SJSA1 (cell line): ENCODE results near the gene C11orf21. TPM values are rescaled to one million over a fixed set of nuclear protein-coding genes. Genes with fewer than 3 reads are reported as not detected.

Source experiments
- DNase-seq, 2 experiments: peaks; one replicate each; pipeline ENCODE4 v3.0.0-alpha.2; 2015 to 2020; ENCODE audit warnings: low spot score in 2 of 2, low read depth in 1 of 2
- H3K27ac ChIP-seq: fragments of 250-450 bp; sonication (Bioruptor Pico); 2 replicates; pipeline ENCODE4 v1.5.1; 2020; ENCODE audit warnings: mild to moderate bottlenecking, moderate library complexity
- H3K27me3 ChIP-seq: fragments of 250-450 bp; sonication (Bioruptor Pico); replicated peaks from 2 replicates; pipeline ENCODE4 v1.5.1; 2020; ENCODE audit warnings: mild to moderate bottlenecking, moderate library complexity
- H3K36me3 ChIP-seq: fragments of 250-450 bp; sonication (Bioruptor Pico); 2 replicates; pipeline ENCODE4 v1.5.1; 2020; ENCODE audit warnings: mild to moderate bottlenecking
- H3K4me1 ChIP-seq: fragments of 250-450 bp; sonication (Bioruptor Pico); replicated peaks from 2 replicates; pipeline ENCODE4 v1.6.1; 2021; ENCODE audit warnings: mild to moderate bottlenecking
- H3K4me3 ChIP-seq: fragments of 250-450 bp; sonication (Bioruptor Pico); 2 replicates; pipeline ENCODE4 v1.5.1; 2020; ENCODE audit warnings: mild to moderate bottlenecking
- H3K9me3 ChIP-seq: fragments of 250-450 bp; sonication (Bioruptor Pico); replicated peaks from 2 replicates; pipeline ENCODE4 v1.5.1; 2020; ENCODE audit warnings: mild to moderate bottlenecking
- total RNA-seq: library from RNA; depleted of rRNA; stranded (reverse); fragments of >200 nt; shearing (Covaris generic); gene quantifications from 2 replicates; pipeline ENCODE4 v1.2.3, GENCODE V29; 2014

The C11orf21 gene
- total RNA-seq, 1 experiment from 2014 or later: 0.11 TPM

DNA sequence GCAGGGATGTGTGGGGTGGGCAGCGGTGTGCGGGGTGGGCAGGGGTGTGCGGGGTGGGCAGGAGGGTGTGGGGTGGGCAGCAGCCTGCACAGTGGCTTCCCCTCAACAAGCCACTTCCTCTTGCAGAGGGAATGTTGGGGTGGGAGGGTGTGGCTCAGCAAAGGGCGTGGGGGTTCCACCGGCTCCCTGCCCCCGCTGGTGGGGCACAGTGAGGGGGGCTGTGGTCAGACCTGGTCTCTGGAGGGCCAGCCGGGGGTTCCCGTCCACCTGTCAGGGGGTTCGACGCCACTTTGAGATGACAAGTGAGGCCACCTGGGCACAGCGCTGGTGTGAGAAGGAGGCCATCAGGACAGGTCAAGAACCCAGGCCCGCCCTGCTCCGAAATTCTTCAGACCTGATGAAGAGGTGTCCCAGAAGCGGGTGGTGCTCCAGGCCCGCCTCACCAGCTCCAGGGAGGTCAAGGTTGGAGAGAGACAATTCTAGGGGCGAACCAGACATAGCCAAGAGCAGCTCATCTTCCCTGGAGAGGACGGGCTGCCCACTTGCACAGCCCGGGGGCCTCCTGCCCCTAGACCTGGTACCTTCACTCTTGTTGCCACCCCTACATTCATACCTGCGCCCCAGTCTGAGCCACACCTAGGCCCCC is 1.3 kb downstream of the C11orf21 start:
- DNase-seq: no peak
- Histone ChIP-seq H3K27me3 (no peaks in the 10 kb centered on the region), H3K36me3 (no peaks in the 10 kb centered on the region), H3K4me1 (peaks cover 34% of the 10 kb centered on the region), H3K27ac (no peak overlapping the region), H3K9me3 (no peaks in the 10 kb centered on the region), H3K4me3 (no peak overlapping the region)

DNA sequence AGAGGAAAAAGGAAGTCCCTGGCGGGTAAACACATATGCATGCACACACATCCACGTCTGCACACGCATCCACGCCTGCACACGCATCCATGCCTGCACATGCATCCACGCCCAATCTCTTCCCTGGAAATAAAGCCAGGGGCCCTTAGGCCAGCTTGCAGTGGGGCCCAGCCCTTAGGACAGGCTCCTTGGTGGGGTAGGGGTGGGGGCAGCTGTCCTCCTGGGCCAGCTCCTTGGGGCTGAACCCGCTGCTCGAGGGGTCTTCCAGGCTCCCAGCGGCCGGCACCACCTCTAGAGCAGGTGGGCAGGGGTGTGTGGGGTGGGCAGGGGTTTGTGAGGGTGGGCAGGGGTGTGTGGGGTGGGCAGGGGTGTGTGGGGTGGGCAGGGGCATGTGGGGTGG is 1.9 kb downstream of the C11orf21 start:
- Histone ChIP-seq H3K9me3 (no peaks in the 10 kb centered on the region), H3K27me3 (no peaks in the 10 kb centered on the region), H3K4me1 (peaks cover 28% of the 10 kb centered on the region), H3K27ac (no peak overlapping the region), H3K36me3 (no peaks in the 10 kb centered on the region), H3K4me3 (no peak overlapping the region)
- DNase-seq: no peak

- H3K4me1 ChIP-seq: peaks cover 21% of the 10 kb centered on the region
- H3K4me3 ChIP-seq: no peak overlapping the region
- H3K36me3 ChIP-seq: no peaks in the 10 kb centered on the region
- H3K9me3 ChIP-seq: no peaks in the 10 kb centered on the region
- peak in 1 of 2 experiments; percentile 50 for DNase-seq
- H3K27me3 ChIP-seq: no peaks in the 10 kb centered on the region
- H3K27ac ChIP-seq: no peak overlapping the region
Observed at GRCh38 chr11:2298795-2299761, 2.6 kb downstream of the C11orf21 start.

DNA sequence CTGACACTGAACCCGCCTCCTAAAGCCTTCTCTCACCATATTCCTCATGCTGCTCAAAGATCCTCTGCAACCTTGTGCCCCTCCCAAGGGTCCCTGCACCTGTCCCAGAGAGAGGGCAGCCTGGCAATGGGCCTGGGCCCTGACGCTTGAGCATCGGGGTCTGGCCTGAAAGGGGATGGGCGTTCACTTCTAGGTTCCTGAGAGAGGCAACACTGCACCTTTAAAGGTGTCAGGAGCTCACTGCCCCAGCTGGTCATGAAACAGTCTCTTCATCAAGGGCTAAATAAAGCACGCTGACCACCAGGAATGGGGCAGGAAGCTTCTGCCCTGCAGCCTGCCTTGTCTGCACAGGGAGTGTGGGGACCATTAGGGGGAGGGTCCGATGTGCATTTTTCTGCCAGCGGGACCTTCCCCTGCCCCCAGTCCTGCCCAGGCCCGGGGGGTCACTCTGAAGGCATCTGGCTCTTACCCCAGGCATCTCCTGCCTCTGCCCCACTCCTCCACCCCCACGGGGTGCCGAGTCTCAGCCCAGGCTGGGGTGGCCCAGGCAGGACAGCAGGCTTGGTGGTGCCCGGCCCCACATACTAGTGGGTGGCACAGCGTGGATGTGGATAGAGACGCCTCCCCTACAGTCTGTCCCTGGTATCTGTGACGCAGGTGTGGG is 3.5 kb downstream of the C11orf21 start:
- DNase-seq: peak in 1 of 2 experiments; percentile 40
- peaks cover 16% of the 10 kb centered on the region for H3K4me1 ChIP-seq

DNA sequence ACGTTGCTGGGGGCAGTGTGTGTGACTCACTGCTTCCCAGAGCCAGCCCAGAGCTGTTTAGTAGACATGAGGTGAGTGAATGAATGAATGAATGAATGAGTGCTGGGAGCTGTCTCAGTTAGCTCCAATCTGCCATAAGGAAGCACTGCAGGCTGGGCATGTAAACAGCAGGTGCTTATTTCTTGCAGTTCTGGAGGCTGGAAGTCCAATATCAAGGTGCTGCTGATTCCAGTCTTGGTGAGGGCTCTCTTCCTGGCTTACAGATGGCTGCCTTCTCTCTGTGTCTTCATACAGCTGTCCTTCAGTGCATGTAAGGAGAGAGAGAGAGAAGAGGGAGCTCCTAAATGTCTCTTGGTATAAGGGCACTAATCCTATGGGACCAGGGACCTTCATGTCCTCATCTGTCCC is 4.1 kb downstream of the C11orf21 start:
- no peak overlapping the region for H3K27ac ChIP-seq
- peaks cover 12% of the 10 kb centered on the region for H3K4me1 ChIP-seq
- no peaks in the 10 kb centered on the region for H3K36me3 ChIP-seq
- H3K9me3 ChIP-seq: no peaks in the 10 kb centered on the region
- no peak overlapping the region for H3K4me3 ChIP-seq
- H3K27me3 ChIP-seq: no peaks in the 10 kb centered on the region
- no peak for DNase-seq

More for the DNA sequence above, 3.5 kb downstream of the C11orf21 start:
- no peaks in the 10 kb centered on the region for H3K27me3 ChIP-seq
- no peaks in the 10 kb centered on the region for H3K36me3 ChIP-seq
- no peaks in the 10 kb centered on the region for H3K9me3 ChIP-seq
- H3K4me3 ChIP-seq: no peak overlapping the region
- H3K27ac ChIP-seq: no peak overlapping the region

GRCh38 chr11:2296913-2297622 is 4.7 kb downstream of the C11orf21 start:
- DNase-seq: peak in 1 of 2 experiments; percentile 43
- no peaks in the 10 kb centered on the region for H3K27me3 ChIP-seq
- no peaks in the 10 kb centered on the region for H3K9me3 ChIP-seq
- no peaks in the 10 kb centered on the region for H3K36me3 ChIP-seq
- H3K27ac ChIP-seq: no peak overlapping the region
- H3K4me1 ChIP-seq: peaks cover 7% of the 10 kb centered on the region
- H3K4me3 ChIP-seq: no peak overlapping the region

DNA sequence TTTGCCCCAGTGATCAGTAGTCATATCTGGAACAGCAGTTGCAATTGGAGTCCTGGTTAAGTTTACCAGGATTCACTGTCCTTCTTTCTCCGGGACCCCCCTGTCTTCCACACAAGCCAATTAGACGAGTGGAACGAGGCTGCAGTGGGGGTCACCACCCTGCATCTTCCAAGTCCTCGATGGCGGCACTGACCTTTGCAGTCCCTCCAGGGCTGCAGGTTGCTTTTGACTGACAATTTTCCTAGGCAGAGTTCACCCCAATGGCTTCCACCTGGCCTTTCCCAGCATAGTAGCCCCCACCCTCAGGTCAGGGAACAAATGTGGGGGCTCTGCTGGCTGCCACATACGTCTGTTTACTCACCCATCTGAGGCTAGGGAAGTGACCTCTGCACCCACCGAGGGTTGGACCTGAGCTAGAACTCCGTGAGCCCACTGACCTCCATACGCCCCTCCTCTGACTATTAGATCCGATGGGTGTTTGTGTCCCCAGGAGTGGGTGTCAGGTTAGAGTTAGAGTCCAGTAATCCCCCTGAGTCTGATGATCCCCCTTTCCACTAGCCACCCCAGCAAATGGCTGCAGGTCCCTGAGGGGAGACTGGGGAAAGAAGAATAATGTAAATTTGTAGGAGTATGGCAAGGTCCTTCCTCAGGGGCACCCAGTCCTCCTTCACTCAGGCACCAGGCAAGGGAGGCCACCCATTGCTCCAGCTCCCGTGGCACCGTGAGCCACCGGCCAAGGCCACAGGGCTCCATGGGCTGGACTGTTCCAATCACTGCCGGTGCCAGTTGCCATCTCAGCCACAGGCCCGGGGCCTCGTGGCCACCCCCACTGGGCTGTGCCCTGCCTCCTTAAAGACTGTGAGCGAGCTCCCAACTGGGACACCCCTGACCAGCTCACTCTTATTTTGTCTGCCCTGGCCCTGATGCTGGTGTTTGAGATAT is 5.5 kb downstream of the C11orf21 start:
- Histone ChIP-seq H3K9me3 (no peaks in the 10 kb centered on the region), H3K4me1 (no peaks in the 10 kb centered on the region), H3K27me3 (no peaks in the 10 kb centered on the region), H3K27ac (no peak overlapping the region), H3K36me3 (no peaks in the 10 kb centered on the region), H3K4me3 (no peak overlapping the region)
- peak in 1 of 2 experiments; percentile 36 for DNase-seq

- H3K27me3 ChIP-seq: no peaks in the 10 kb centered on the region
- no peaks in the 10 kb centered on the region for H3K4me1 ChIP-seq
- peak in 1 of 2 experiments; percentile 45 for DNase-seq
- H3K36me3 ChIP-seq: no peaks in the 10 kb centered on the region
- H3K9me3 ChIP-seq: no peaks in the 10 kb centered on the region
- no peak overlapping the region for H3K27ac ChIP-seq
- H3K4me3 ChIP-seq: no peak overlapping the region
Observed at GRCh38 chr11:2294926-2295290, 6.8 kb downstream of the C11orf21 start.

DNA sequence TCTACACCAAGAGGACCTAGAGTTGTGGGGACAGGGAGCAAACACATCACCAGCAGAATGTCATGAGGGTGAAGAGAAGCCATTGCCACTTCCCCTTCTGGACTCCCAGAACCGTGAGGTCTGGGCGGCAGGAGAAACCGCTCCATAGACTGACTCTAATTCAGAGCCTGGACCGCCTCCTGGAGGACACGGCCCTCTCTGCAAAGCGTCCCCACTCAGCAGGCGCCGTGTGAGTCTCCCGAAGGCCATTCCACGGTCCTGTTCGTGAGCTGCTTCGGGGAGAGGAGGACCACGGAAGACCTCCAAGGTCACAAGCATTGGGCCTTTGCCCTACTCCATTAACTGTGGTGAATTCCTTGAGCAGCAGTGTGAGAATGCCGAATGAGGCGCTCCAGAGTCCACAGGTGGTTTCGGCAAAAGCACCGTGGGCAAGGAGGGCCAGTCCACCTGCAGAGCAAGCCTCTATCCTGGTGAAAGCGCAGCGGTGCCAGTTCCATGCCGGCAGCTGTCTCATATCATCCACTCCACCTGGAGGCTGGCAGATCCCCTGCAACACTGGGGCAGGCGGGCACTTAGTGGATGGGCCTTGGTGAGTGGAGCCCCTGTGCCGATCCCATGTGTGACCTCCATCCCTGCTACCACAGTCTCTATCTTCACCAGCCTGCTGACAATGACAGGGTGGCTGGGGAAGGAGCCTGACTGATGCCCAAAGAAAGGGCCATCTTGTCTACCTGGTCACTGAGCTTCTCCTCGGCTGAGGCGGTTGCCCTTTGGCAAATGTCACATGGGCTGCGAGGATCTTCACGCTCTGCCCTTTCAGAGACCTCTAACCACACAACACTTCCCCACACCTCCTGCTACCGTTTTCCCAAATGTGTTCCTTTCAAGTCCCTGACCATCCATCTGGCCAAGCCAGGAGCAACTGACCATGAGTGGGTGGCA is 7.5 kb downstream of the C11orf21 start:
- DNase-seq: peak in 1 of 2 experiments; percentile 47
- H3K27me3 ChIP-seq: no peaks in the 10 kb centered on the region
- H3K36me3 ChIP-seq: no peaks in the 10 kb centered on the region
- no peaks in the 10 kb centered on the region for H3K4me1 ChIP-seq
- H3K27ac ChIP-seq: no peak overlapping the region
- no peak overlapping the region for H3K4me3 ChIP-seq
- H3K9me3 ChIP-seq: no peaks in the 10 kb centered on the region

- no peaks in the 10 kb centered on the region for H3K4me1 ChIP-seq
- no peak overlapping the region for H3K4me3 ChIP-seq
- peak in 1 of 2 experiments; percentile 44 for DNase-seq
- no peaks in the 10 kb centered on the region for H3K36me3 ChIP-seq
- H3K27me3 ChIP-seq: no peaks in the 10 kb centered on the region
- no peaks in the 10 kb centered on the region for H3K9me3 ChIP-seq
- H3K27ac ChIP-seq: no peak overlapping the region
Observed at GRCh38 chr11:2293531-2293971, 8.2 kb downstream of the C11orf21 start.

DNA sequence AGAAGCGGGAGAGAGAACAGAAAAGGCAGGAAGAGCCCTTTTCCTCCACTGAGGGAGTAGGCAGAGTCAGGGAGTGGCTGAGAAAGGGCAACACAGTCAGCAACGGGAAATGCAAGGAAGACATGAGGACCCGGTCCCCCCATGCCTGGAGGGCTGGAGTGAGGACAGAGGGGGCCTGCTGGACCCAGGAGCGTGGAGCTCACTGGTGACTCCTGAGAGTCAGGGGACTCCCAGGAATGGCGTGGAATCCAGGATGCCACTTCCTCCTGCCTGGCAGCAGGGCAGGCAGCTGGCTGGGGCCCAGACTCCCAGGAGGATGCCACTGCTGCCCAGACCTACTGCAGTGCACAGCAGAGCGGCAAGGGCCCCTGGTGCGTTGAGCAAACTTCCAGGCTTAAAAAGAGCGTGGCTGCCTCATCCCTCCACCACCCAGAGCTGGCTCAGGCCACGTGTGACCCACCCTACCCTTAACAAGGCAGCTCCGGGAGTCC is 11.3 kb downstream of the C11orf21 start:
- peak in 1 of 2 experiments; percentile 39 for DNase-seq
- no peaks in the 10 kb centered on the region for H3K36me3 ChIP-seq
- peaks cover 9% of the 10 kb centered on the region for H3K4me1 ChIP-seq
- H3K4me3 ChIP-seq: no peak overlapping the region
- no peaks in the 10 kb centered on the region for H3K9me3 ChIP-seq
- no peak overlapping the region for H3K27ac ChIP-seq
- H3K27me3 ChIP-seq: no peaks in the 10 kb centered on the region
